OCI-LY1 (cell line): ENCODE results near the gene TSPAN5.

Source experiments
- H2AFZ ChIP-seq: fragments of 200-600 bp; sonication (generic), shearing (Covaris generic); 2 replicates; pipeline ENCODE4 v1.6.0; 2014; ENCODE audit warnings: antibody characterized with exemption, mild to moderate bottlenecking, low read length
- H3F3A ChIP-seq: fragments of 200-600 bp; sonication (generic), shearing (Covaris generic); 2 replicates; pipeline ENCODE4 v1.6.0; 2014; ENCODE audit warnings: mild to moderate bottlenecking, antibody characterized with exemption, low read length, moderate library complexity; ENCODE audit not compliant: insufficient read depth
- H3K27ac ChIP-seq: fragments of 200-600 bp; sonication (generic); 2 replicates; pipeline ENCODE4 v1.5.1; 2014; ENCODE audit warnings: low read length, mixed run types, mild to moderate bottlenecking, low read depth; ENCODE audit not compliant: poor library complexity, severe bottlenecking
- H3K27me3 ChIP-seq: fragments of 200-600 bp; sonication (generic); 2 replicates; pipeline ENCODE4 v1.6.0; 2014; ENCODE audit warnings: antibody characterized with exemption, mild to moderate bottlenecking, low read length, moderate library complexity; ENCODE audit not compliant: insufficient read depth
- H3K36me3 ChIP-seq: fragments of 200-600 bp; sonication (generic); 2 replicates; pipeline ENCODE4 v1.6.1; 2014; ENCODE audit warnings: mild to moderate bottlenecking, antibody characterized with exemption, low read length, moderate library complexity, mixed read lengths; ENCODE audit not compliant: insufficient read depth
- H3K4me1 ChIP-seq: fragments of 200-600 bp; sonication (generic); 2 replicates; pipeline ENCODE4 v1.5.1; 2014; ENCODE audit warnings: mild to moderate bottlenecking, low read length, moderate library complexity; ENCODE audit not compliant: insufficient read depth, severe bottlenecking
- H3K4me2 ChIP-seq: fragments of 200-600 bp; sonication (generic), shearing (Covaris generic); 2 replicates; pipeline ENCODE4 v1.6.1; 2014; ENCODE audit warnings: low read length
- H3K4me3 ChIP-seq: fragments of 200-600 bp; sonication (generic); 2 replicates; pipeline ENCODE4 v1.5.1; 2014; ENCODE audit warnings: low read length, low read depth, mild to moderate bottlenecking, mixed read lengths; ENCODE audit not compliant: poor library complexity, severe bottlenecking
- H3K79me2 ChIP-seq: fragments of 200-600 bp; shearing (Covaris generic); 2 replicates; pipeline ENCODE4 v1.6.1; 2016; ENCODE audit warnings: mixed run types, low read length, mixed read lengths; ENCODE audit not compliant: insufficient read depth
- H3K9ac ChIP-seq: fragments of 200-600 bp; sonication (generic), shearing (Covaris generic); 2 replicates; pipeline ENCODE4 v1.6.1; 2014; ENCODE audit warnings: mild to moderate bottlenecking, low read length, mixed read lengths
- H3K9me2 ChIP-seq: fragments of 200-600 bp; sonication (generic), shearing (Covaris generic); 2 replicates; pipeline ENCODE4 v1.6.1; 2014; ENCODE audit warnings: low read depth, mild to moderate bottlenecking, low read length, mixed read lengths
- H3K9me3 ChIP-seq: fragments of 200-600 bp; shearing (Covaris generic); 2 replicates; pipeline ENCODE4 v1.6.1; 2014; ENCODE audit warnings: low read length, mixed read lengths
- H4K20me1 ChIP-seq: fragments of 200-600 bp; sonication (generic), shearing (Covaris generic); 2 replicates; pipeline ENCODE4 v1.6.0; 2016; ENCODE audit warnings: mild to moderate bottlenecking, low read length; ENCODE audit not compliant: insufficient read depth
- EZH2 ChIP-seq: fragments of 200-600 bp; sonication (generic), shearing (Covaris generic); IDR thresholded peaks from 2 replicates; pipeline ENCODE4 v1.8.0; 2017; ENCODE audit warnings: borderline replicate concordance, mixed run types, mild to moderate bottlenecking, antibody characterized with exemption, low read length, moderate library complexity, mixed read lengths
- TF ChIP-seq, protein P1 (sequence below): fragments of 200-600 bp; sonication (generic), shearing (Covaris generic); IDR thresholded peaks from 2 replicates; pipeline ENCODE4 v1.5.1; 2017; ENCODE audit warnings: mild to moderate bottlenecking, antibody characterized with exemption, low read length, moderate library complexity, mixed read lengths

TSPAN5 gene

DNA sequence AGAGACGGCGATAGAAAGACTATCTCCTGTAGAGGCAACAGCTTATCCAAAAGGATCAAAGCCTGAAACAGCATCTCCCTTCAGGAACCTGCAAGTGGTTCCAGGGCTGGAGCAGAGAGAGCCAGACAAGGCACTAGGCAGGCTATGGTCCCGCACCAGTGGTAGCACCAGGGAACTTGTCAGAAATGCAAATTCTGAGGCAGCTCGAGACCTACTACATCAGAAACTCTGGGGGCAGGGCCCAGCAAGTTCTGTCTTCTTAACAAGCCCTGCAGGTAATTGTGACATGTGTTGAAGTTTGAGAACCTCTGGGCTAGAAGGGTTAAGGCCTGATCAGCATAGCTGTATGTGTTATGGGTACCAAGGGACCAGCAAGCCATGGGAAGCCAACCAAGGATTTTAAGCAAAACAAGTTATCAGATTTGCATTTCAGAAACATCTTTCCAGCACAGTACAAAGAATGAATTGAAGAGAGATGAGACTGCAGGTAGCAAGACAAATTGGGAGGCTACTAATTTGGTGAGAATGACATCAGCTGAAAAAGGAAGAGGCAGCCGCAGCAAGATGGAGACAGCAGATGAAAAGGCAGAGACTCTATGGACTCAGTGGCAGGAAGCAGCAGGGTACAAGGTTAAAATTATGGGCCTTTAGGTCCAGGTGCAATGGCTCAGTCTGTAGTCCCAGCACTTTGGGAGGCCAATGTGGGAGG, 139.7 kb downstream of the TSPAN5 start:
- Histone ChIP-seq H3F3A (no peaks in the 10 kb centered on the region), H3K27ac (no peak overlapping the region), H3K4me2 (no peak overlapping the region; the same call in 1 of the 2 replicates), H3K27me3 (no peaks in the 10 kb centered on the region; the same call in 1 of the 2 replicates), H3K9me3 (no peaks in the 10 kb centered on the region), H3K4me1 (peaks cover 10% of the 10 kb centered on the region), H3K79me2 (no peaks in the 10 kb centered on the region), H2AFZ (no peak overlapping the region), H3K4me3 (no peak overlapping the region), H3K36me3 (no peaks in the 10 kb centered on the region), H4K20me1 (no peaks in the 10 kb centered on the region), H3K9me2 (no peaks in the 10 kb centered on the region), H3K9ac (no peak overlapping the region)
- no peak for TF ChIP-seq EZH2
- TF ChIP-seq, protein P1, sequence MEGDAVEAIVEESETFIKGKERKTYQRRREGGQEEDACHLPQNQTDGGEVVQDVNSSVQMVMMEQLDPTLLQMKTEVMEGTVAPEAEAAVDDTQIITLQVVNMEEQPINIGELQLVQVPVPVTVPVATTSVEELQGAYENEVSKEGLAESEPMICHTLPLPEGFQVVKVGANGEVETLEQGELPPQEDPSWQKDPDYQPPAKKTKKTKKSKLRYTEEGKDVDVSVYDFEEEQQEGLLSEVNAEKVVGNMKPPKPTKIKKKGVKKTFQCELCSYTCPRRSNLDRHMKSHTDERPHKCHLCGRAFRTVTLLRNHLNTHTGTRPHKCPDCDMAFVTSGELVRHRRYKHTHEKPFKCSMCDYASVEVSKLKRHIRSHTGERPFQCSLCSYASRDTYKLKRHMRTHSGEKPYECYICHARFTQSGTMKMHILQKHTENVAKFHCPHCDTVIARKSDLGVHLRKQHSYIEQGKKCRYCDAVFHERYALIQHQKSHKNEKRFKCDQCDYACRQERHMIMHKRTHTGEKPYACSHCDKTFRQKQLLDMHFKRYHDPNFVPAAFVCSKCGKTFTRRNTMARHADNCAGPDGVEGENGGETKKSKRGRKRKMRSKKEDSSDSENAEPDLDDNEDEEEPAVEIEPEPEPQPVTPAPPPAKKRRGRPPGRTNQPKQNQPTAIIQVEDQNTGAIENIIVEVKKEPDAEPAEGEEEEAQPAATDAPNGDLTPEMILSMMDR = no peak

DNA sequence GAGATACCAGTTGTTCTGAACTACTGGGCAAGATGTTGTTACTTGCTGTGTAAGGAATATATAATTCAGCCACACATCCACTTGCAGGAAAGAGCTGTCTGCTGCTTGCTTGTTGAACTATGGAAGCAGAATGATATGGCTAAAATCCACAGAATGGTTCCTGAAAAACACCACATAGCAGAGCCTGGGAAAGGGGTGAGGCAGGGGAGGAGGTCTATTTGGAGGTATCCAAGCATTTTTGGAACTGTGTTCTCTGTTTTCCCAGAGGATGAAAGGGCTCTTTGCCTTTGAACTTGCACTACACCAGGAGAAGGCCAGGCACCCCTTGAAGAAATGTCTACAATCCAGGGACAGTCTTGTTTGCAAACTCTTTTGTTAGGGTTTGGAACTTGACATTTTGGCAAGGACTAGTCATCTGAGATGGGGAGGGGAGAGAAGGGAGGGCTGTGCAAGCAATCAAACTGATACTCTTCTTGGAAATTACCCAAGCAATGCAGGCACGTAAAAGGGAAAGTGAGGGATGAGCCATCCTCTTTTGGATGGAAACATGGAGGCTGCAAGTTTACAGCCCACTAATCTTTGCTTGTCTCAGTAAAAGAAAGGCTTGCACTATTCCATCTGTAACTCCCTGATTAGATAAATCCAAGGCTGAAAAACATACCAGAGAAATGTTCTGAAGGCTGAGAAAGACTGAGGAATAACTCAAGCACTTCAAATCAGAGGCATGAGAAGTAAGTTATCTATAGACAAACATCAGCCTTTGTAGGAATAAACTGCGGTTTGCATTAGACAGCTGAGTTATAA, 141.0 kb downstream of the TSPAN5 start:
- Histone ChIP-seq H3K4me1 (peaks cover 10% of the 10 kb centered on the region), H3K27ac (no peak overlapping the region), H3K27me3 (no peaks in the 10 kb centered on the region; the same call in 1 of the 2 replicates), H3K79me2 (no peaks in the 10 kb centered on the region), H3F3A (no peaks in the 10 kb centered on the region), H4K20me1 (no peaks in the 10 kb centered on the region), H3K9me3 (no peaks in the 10 kb centered on the region), H3K9ac (no peak overlapping the region), H2AFZ (no peak overlapping the region), H3K4me3 (no peak overlapping the region), H3K9me2 (no peaks in the 10 kb centered on the region), H3K36me3 (no peaks in the 10 kb centered on the region), H3K4me2 (no peak overlapping the region)
- TF ChIP-seq, protein P1 = no peak
- no peak for TF ChIP-seq EZH2

DNA sequence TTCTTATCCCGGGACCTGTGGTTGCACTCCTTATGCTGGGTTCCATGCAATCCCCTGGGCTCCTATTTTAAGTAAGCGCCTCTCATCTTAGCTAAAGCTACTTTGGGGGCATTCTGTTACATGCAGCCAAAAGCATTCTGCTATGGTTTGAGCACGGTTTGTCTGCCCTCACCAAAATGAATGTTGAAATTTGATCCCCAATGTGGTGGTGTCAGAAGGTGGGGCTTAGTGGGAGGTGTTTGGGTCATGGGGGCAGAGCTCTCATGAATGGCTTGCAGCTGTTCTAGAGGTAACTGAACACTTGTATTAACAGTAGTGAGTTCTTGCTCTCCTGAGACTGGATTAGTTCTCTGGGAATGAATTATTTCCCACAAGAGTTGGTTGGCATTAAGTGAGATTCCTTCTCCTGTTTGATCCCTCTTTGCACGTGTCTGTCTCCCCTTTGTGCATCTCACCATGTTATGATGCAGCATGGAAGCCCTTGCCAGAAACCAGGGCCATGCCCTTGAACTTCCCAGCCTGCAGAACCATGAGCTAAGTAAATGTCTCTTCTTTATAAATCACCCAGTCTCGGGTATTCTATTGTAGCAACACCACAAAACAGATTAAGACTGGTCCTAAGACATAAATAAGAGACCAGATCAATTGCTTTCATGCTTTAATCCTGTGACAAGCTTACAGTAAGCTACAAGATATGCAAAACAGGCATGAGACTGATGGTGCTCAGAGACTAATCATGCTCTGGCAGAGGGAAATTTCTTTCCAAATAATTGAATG, 141.8 kb downstream of the TSPAN5 start:
- Histone ChIP-seq H3K4me3 (no peak overlapping the region), H3K9ac (no peak overlapping the region), H3K27ac (no peak overlapping the region), H3K4me2 (no peak overlapping the region), H3K9me3 (no peaks in the 10 kb centered on the region), H3F3A (no peaks in the 10 kb centered on the region), H2AFZ (no peak overlapping the region), H3K27me3 (no peaks in the 10 kb centered on the region; the same call in 1 of the 2 replicates), H3K36me3 (no peaks in the 10 kb centered on the region), H3K9me2 (no peaks in the 10 kb centered on the region), H3K4me1 (peaks cover 10% of the 10 kb centered on the region), H3K79me2 (no peaks in the 10 kb centered on the region), H4K20me1 (no peaks in the 10 kb centered on the region)
- TF ChIP-seq, protein P1 = no peak
- TF ChIP-seq EZH2 = no peak
